ENCODE data around the gene ARPC1A.
"Not testable (repeated sequence)": the region's sequence is repeated elsewhere in the genome, so short reads cannot be mapped to it uniquely, and the experiment has no call there.

Gene ARPC1A

DNA sequence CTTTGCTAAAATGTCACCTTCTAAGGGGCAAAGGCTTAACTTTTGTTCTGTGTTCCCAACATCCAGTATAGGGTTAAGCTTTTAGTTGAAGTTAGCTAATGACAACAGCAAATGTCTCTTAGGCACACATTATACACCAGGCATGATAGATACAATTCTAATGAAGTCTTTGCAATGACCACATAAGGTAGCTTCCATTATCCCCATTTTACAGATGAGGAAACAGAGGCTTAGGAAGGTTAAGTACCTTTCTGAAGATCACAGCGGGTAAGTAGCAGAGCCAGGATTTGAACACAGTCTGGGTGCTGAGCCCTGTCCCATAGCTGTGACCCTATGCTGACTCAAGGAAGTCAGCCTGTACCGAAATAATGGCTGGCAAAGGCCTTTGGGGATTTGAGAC is 84.9 kb downstream of the ARPC1A start:
- DNase-seq (ENCODE audit: low spot score), result no peak

DNA sequence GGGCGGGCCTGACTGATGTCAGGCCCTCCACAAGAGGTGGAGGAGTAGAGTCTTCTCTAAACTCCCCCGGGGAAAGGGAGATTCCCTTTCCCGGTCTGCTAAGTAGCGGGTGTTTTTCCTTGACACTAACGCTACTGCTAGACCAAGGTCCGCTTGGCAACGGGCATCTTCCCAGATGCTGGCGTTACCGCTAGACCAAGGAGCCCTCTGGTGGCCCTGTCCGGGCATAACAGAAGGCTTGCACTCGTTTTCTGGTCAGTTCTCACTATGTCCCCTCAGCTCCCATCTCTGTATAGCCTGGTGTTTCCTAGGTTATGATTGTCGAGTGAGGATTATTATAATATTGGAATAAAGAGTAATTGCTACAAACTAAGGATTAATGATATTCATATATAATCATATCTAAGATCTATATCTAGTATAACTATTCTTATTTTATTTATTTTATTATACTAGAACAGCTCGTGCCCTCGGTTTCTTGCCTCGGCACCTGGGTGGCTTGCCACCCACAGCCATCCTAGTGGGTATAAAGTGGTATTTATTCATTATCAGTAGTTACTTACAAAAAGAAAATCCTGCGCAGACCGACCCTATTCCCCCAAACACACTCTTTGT is 89.9 kb downstream of the ARPC1A start:
- DNase-seq (ENCODE audit: low spot score), result not testable (repeated sequence)

Data from iPS-NIHi11 (cell line).